ENCODE results near the gene C7orf33.

DNA sequence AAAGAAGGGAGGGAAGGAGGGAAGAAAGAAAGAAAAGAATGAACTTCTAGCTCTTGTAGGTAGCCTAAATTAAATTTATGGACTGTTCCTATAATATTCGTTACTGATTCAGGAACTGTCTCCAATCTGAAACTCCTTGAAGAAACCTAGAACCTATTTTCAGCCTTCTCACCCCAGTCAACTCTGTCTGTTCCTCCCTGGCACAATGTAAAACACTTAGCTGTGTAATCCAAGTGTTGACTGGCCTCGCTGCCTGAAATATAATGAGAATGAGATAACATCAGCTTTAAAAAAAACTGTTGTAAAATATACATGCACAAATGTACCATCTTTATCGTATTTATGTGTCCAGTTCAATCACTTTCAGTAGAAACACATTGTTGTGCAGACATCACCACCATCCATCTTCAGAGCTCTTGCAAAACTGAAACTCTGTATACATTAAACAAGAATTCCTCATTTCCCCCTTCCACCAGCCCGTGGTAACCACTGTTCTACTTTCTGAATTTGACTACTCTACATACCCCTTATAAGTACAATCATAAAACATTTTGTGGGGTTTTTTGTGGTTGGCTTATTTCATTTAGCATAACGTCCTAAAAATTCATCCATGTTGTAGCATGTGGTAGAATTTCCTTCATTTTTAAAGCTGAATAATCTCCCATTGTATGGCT lies 6.3 kb upstream of the C7orf33 start:
- no peak for TF ChIP-seq ZBTB7A (IDR thresholded peaks at IDR 0.05; ENCODE audit: low read depth)
- no peak for TF ChIP-seq EP300 (IDR thresholded peaks at IDR 0.05; ENCODE audit: borderline replicate concordance)
- TF ChIP-seq, protein P1, sequence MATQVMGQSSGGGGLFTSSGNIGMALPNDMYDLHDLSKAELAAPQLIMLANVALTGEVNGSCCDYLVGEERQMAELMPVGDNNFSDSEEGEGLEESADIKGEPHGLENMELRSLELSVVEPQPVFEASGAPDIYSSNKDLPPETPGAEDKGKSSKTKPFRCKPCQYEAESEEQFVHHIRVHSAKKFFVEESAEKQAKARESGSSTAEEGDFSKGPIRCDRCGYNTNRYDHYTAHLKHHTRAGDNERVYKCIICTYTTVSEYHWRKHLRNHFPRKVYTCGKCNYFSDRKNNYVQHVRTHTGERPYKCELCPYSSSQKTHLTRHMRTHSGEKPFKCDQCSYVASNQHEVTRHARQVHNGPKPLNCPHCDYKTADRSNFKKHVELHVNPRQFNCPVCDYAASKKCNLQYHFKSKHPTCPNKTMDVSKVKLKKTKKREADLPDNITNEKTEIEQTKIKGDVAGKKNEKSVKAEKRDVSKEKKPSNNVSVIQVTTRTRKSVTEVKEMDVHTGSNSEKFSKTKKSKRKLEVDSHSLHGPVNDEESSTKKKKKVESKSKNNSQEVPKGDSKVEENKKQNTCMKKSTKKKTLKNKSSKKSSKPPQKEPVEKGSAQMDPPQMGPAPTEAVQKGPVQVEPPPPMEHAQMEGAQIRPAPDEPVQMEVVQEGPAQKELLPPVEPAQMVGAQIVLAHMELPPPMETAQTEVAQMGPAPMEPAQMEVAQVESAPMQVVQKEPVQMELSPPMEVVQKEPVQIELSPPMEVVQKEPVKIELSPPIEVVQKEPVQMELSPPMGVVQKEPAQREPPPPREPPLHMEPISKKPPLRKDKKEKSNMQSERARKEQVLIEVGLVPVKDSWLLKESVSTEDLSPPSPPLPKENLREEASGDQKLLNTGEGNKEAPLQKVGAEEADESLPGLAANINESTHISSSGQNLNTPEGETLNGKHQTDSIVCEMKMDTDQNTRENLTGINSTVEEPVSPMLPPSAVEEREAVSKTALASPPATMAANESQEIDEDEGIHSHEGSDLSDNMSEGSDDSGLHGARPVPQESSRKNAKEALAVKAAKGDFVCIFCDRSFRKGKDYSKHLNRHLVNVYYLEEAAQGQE (IDR thresholded peaks at IDR 0.05; ENCODE audit: low read depth): no peak
- TF ChIP-seq, protein P2, sequence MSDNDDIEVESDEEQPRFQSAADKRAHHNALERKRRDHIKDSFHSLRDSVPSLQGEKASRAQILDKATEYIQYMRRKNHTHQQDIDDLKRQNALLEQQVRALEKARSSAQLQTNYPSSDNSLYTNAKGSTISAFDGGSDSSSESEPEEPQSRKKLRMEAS (IDR thresholded peaks at IDR 0.05): no peak
- no peak for TF ChIP-seq FOXM1 (IDR thresholded peaks at IDR 0.05; ENCODE audit: borderline replicate concordance, low read depth)
- no peak for TF ChIP-seq NFIC (IDR thresholded peaks at IDR 0.05)
- TF ChIP-seq EGR1 (IDR thresholded peaks at IDR 0.05): no peak
- no peak for TF ChIP-seq YY1 (IDR thresholded peaks at IDR 0.05; ENCODE audit: low read depth)
- no peak for TF ChIP-seq TEAD4 (IDR thresholded peaks at IDR 0.05)
- no peak for TF ChIP-seq TCF12 (IDR thresholded peaks at IDR 0.05; ENCODE audit: low read depth)

Data from Ishikawa (cell line).